Measurements from ENCODE around the gene KDM2A.

GRCh38 chr11:67273260-67273990 is 154.4 kb downstream of the KDM2A start:
- TF ChIP-seq EZH2 (IDR thresholded peaks at IDR 0.05) (no peak), EGR1 (IDR thresholded peaks at IDR 0.05; ENCODE audit: low read depth) (no peak), CTCF (IDR thresholded peaks at IDR 0.05 in 2 of 3, conservative IDR thresholded peaks at IDR 0.05 in 1 of 3; ENCODE audit: borderline replicate concordance in 1 of 3, insufficient read depth in 1 of 3, low read depth in 2 of 3, low read length in 2 of 3) (no peak), ZFX (IDR thresholded peaks at IDR 0.05) (no peak), ZBTB33 (IDR thresholded peaks at IDR 0.05; ENCODE audit: extremely low read depth, insufficient replicate concordance, low read length) (no peak)

All from HCT116 (cell line).